OCI-LY7 (cell line): ENCODE measurements around the gene IGFBP3. TPM values are rescaled to one million over a fixed set of nuclear protein-coding genes. Genes with fewer than 3 reads are reported as not detected.

Experiments
- BruUV-seq: library from RNA; stranded (reverse); fragments of 400-500 nt; replicated peaks from 2 replicates; lab custom pipeline; 2021; lab: Mats Ljungman, UMichigan
- CTCF ChIA-PET: fragments of 300-600 bp; sonication (Branson Sonifier 250); formaldehyde crosslinking; loops from one replicate; lab custom pipeline; 2022; ENCODE audit warnings: antibody characterized with exemption; ENCODE audit not compliant: unreplicated experiment; lab: Charles Lee
- POLR2A ChIA-PET: fragments of 300-600 bp; sonication (Branson Sonifier 250); formaldehyde crosslinking; loops from one replicate; lab custom pipeline; 2022; ENCODE audit warnings: antibody characterized with exemption; lab: Charles Lee
- DNase-seq: peaks from one replicate; pipeline ENCODE4 v3.0.0-alpha.2; 2015; ENCODE audit warnings: low spot score
- H2AFZ ChIP-seq: fragments of 200-600 bp; sonication (generic), shearing (Covaris generic); 2 replicates; pipeline ENCODE4 v1.6.1; 2014; ENCODE audit warnings: mild to moderate bottlenecking, antibody characterized with exemption, low read length, moderate library complexity
- H3K27ac ChIP-seq: fragments of 200-600 bp; sonication (generic); 2 replicates; pipeline ENCODE4 v1.5.1; 2014; ENCODE audit warnings: mixed run types, low read depth, mild to moderate bottlenecking, moderate library complexity, low read length, inconsistent platforms; ENCODE audit not compliant: poor library complexity, severe bottlenecking
- H3K36me3 ChIP-seq: fragments of 200-600 bp; sonication (generic); 2 replicates; pipeline ENCODE4 v1.6.1; 2014; ENCODE audit warnings: mild to moderate bottlenecking, antibody characterized with exemption, low read length, moderate library complexity, mixed read lengths; ENCODE audit not compliant: insufficient read depth
- H3K4me1 ChIP-seq: fragments of 200-600 bp; sonication (generic); 2 replicates; pipeline ENCODE4 v1.5.1; 2014; ENCODE audit warnings: mild to moderate bottlenecking, low read length; ENCODE audit not compliant: insufficient read depth, poor library complexity, severe bottlenecking
- H3K4me2 ChIP-seq: fragments of 200-600 bp; sonication (generic); 2 replicates; pipeline ENCODE4 v1.6.1; 2014; ENCODE audit warnings: mild to moderate bottlenecking, low read length
- H3K4me3 ChIP-seq: fragments of 200-600 bp; sonication (generic); 2 replicates; pipeline ENCODE4 v1.5.1; 2014; ENCODE audit warnings: mild to moderate bottlenecking, low read depth, low read length; ENCODE audit not compliant: poor library complexity, severe bottlenecking
- H3K79me2 ChIP-seq: fragments of 200-600 bp; sonication (generic); 2 replicates; pipeline ENCODE4 v1.6.1; 2016; ENCODE audit warnings: low read depth, mild to moderate bottlenecking, low read length, moderate library complexity, mixed read lengths; ENCODE audit not compliant: insufficient read depth
- H3K9me2 ChIP-seq: fragments of 200-600 bp; sonication (generic); 2 replicates; pipeline ENCODE4 v1.6.1; 2016; ENCODE audit warnings: mild to moderate bottlenecking, low read length, mixed read lengths; ENCODE audit not compliant: insufficient read depth
- H3K9me3 ChIP-seq: fragments of 200-600 bp; sonication (generic); 2 replicates; pipeline ENCODE4 v1.6.1; 2014; ENCODE audit warnings: mild to moderate bottlenecking, mixed run types, low read length, mixed read lengths
- H4K20me1 ChIP-seq: fragments of 200-600 bp; sonication (generic); 2 replicates; pipeline ENCODE4 v1.6.1; 2014; ENCODE audit warnings: mild to moderate bottlenecking, antibody characterized with exemption, low read length, moderate library complexity, mixed read lengths; ENCODE audit not compliant: insufficient read depth
- EZH2phosphoT487 ChIP-seq: fragments of 200-600 bp; sonication (generic); IDR thresholded peaks from 2 replicates; pipeline ENCODE4 v1.6.1; 2018; ENCODE audit warnings: low read depth, borderline replicate concordance, mild to moderate bottlenecking, mixed run types, antibody characterized with exemption, low read length, moderate library complexity, mixed read lengths
- intact Hi-C: fragments of 100-400 bp; cut with micrococcal nuclease; formaldehyde crosslinking; loops from one replicate; pipeline ENCODE4 v1.10.0; 2022; ENCODE audit not compliant: unreplicated experiment
- total RNA-seq, 2 experiments: library from RNA; depleted of rRNA in 1 of 2; stranded (reverse); fragments of >200 nt in 1 of 2; shearing (Covaris generic) in 1 of 2; gene quantifications; 2 replicates each; pipeline ENCODE4 v1.2.3, GENCODE V29; 2014 to 2022
- TF ChIP-seq, protein P1 (sequence below): fragments of 200-600 bp; sonication (generic); conservative IDR thresholded peaks from 2 replicates; pipeline ENCODE4 v1.5.1; 2014; ENCODE audit warnings: mild to moderate bottlenecking, antibody characterized with exemption, low read length, moderate library complexity, mixed read lengths

IGFBP3 gene
- total RNA-seq, 2 experiments from 2014 or later = not detected

DNA sequence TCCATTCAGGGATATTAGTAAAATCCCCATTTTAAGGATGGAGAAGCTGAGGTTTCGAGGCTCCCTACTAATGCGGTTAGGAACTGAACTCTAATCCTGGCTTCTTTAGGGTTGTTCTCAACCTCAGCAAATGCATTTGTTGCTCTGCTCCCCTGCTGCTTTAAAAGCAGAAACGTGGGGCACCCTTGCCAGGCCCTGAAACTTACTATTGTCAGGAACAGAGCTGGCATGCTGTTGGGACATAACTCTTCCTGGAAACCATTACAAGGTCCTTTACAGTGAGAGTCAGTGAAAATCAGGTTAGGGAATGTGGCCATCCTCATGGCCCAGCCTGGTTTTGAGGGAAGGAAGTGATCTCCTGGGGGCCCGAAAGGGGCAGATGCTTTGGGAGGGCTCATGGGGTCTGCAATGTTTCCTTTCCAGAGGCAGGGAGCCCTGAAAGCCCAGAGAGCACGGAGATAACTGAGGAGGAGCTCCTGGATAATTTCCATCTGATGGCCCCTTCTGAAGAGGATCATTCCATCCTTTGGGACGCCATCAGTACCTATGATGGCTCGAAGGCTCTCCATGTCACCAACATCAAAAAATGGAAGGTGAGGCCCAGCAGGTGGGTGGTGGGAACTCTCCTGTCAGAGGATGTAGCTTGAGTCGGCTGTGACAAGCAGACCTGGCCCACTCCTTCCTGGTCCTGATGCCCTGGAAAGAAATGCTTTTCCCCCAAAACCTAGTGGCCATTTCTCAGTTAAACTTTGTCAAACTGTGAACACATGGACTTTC, 30.8 kb downstream of the IGFBP3 start:
- Histone ChIP-seq H3K9me2 (no peaks in the 10 kb centered on the region), H3K79me2 (no peaks in the 10 kb centered on the region), H3K36me3 (no peaks in the 10 kb centered on the region), H3K4me3 (no peak overlapping the region), H4K20me1 (no peaks in the 10 kb centered on the region), H3K27ac (no peak overlapping the region), H2AFZ (no peak overlapping the region), H3K9me3 (no peaks in the 10 kb centered on the region), H3K4me2 (no peak overlapping the region), H3K4me1 (no peaks in the 10 kb centered on the region)
- BruUV-seq = no TSS peak
- ChIA-PET CTCF (interaction anchor here (0.6 kb wide), 1 partner anchor 278 kb away, joined by 3 read pairs; no protein-coding TSS in a partner anchor), POLR2A (interaction anchor here (0.6 kb wide), 1 partner anchor 239 kb away, joined by 3 read pairs; no protein-coding TSS in a partner anchor)
- intact Hi-C loops = no loop called here
- TF ChIP-seq, protein P1, sequence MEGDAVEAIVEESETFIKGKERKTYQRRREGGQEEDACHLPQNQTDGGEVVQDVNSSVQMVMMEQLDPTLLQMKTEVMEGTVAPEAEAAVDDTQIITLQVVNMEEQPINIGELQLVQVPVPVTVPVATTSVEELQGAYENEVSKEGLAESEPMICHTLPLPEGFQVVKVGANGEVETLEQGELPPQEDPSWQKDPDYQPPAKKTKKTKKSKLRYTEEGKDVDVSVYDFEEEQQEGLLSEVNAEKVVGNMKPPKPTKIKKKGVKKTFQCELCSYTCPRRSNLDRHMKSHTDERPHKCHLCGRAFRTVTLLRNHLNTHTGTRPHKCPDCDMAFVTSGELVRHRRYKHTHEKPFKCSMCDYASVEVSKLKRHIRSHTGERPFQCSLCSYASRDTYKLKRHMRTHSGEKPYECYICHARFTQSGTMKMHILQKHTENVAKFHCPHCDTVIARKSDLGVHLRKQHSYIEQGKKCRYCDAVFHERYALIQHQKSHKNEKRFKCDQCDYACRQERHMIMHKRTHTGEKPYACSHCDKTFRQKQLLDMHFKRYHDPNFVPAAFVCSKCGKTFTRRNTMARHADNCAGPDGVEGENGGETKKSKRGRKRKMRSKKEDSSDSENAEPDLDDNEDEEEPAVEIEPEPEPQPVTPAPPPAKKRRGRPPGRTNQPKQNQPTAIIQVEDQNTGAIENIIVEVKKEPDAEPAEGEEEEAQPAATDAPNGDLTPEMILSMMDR = no peak
- TF ChIP-seq EZH2phosphoT487 = no peak
- no peak for DNase-seq

DNA sequence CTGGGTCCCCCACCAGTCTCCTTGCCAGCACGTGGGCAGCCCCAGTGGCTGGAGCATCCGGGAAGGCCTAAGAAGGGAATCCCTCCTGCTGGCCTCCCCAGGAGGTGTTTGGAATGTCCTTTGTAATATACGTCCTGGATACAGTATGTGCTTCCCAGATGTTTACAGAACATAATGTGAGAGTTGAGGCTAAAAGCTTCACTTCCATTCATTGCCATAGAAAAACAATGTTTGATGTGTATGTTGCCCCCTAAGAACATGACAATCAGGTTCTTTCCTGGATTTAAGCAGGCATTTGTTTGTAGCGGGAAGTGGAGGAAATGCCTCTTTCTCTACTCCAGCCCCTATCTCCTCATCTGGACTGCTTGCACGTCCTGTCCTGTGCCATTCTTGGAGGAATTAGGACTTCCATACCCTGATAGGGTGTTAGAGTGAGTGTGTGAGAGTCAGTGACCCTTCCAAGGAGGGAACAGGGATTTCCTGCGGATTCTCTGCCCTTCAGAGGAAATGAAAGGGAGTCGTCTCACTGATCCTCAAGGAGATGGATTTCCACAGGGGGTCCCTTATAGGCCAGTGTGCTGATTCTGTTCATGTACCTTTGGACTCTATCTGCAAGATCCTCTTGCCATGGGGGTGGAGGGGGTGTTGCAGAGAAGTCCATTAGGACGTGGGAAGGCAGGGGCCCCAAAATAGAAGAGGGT, 31.6 kb downstream of the IGFBP3 start:
- H2AFZ ChIP-seq = no peak overlapping the region
- no peaks in the 10 kb centered on the region for H3K9me2 ChIP-seq
- H3K36me3 ChIP-seq = no peaks in the 10 kb centered on the region
- no peaks in the 10 kb centered on the region for H3K79me2 ChIP-seq
- no TSS peak for BruUV-seq
- no peak overlapping the region for H3K27ac ChIP-seq
- ChIA-PET CTCF (interaction anchor here (0.6 kb wide), 1 partner anchor 279 kb away, joined by 3 read pairs; no protein-coding TSS in a partner anchor), POLR2A (interaction anchor here (0.6 kb wide), 1 partner anchor 240 kb away, joined by 3 read pairs; no protein-coding TSS in a partner anchor)
- H3K9me3 ChIP-seq = no peaks in the 10 kb centered on the region
- no peak for DNase-seq
- no peak for TF ChIP-seq EZH2phosphoT487
- TF ChIP-seq, protein P1 = no peak
- no peak overlapping the region for H3K4me3 ChIP-seq
- no peaks in the 10 kb centered on the region for H3K4me1 ChIP-seq
- intact Hi-C loops = no loop called here
- no peaks in the 10 kb centered on the region for H4K20me1 ChIP-seq
- no peak overlapping the region for H3K4me2 ChIP-seq

DNA sequence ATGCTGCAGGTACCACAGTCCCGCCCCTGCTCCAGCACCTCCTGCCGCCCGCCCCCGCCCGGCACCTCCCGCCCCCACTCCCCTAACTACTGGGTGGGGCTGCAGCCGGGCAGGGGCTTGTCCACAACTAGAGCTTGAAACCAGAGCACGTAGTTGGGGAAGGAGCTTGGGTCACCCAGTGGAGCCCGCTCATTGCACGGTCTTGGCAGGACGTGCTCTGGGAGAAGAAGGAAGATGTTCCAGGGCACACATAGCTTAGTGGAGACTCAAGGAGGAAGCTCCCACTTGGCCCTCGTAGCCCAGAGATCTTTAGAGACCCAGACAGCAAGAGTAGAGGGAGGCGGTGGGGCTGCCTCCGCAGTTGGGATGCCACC, 32.1 kb downstream of the IGFBP3 start:
- POLR2A ChIA-PET = no interaction called here
- Histone ChIP-seq H4K20me1 (no peaks in the 10 kb centered on the region), H3K9me2 (no peaks in the 10 kb centered on the region), H3K79me2 (no peaks in the 10 kb centered on the region), H3K36me3 (no peaks in the 10 kb centered on the region), H3K9me3 (no peaks in the 10 kb centered on the region), H3K4me1 (no peaks in the 10 kb centered on the region), H3K4me2 (no peak overlapping the region), H3K27ac (no peak overlapping the region), H2AFZ (no peak overlapping the region), H3K4me3 (no peak overlapping the region)
- intact Hi-C loops = no loop called here
- BruUV-seq = no TSS peak
- CTCF ChIA-PET = no interaction called here
- TF ChIP-seq EZH2phosphoT487 = no peak
- TF ChIP-seq, protein P1 = no peak
- no peak for DNase-seq
